OCI-LY1 (cell line): ENCODE data around the gene ADAMTS10.
"Not testable (repeated sequence)": the region's sequence is repeated elsewhere in the genome, so short reads cannot be mapped to it uniquely, and the experiment has no call there.

Experiments used
- H2AFZ ChIP-seq: fragments of 200-600 bp; sonication (generic), shearing (Covaris generic); 2 replicates; pipeline ENCODE4 v1.6.0; 2014; ENCODE audit warnings: antibody characterized with exemption, mild to moderate bottlenecking, low read length
- H3F3A ChIP-seq: fragments of 200-600 bp; sonication (generic), shearing (Covaris generic); 2 replicates; pipeline ENCODE4 v1.6.0; 2014; ENCODE audit warnings: mild to moderate bottlenecking, antibody characterized with exemption, low read length, moderate library complexity; ENCODE audit not compliant: insufficient read depth
- H3K27ac ChIP-seq: fragments of 200-600 bp; sonication (generic); 2 replicates; pipeline ENCODE4 v1.5.1; 2014; ENCODE audit warnings: low read length, mixed run types, mild to moderate bottlenecking, low read depth; ENCODE audit not compliant: poor library complexity, severe bottlenecking
- H3K27me3 ChIP-seq: fragments of 200-600 bp; sonication (generic); 2 replicates; pipeline ENCODE4 v1.6.0; 2014; ENCODE audit warnings: antibody characterized with exemption, mild to moderate bottlenecking, low read length, moderate library complexity; ENCODE audit not compliant: insufficient read depth
- H3K36me3 ChIP-seq: fragments of 200-600 bp; sonication (generic); 2 replicates; pipeline ENCODE4 v1.6.1; 2014; ENCODE audit warnings: mild to moderate bottlenecking, antibody characterized with exemption, low read length, moderate library complexity, mixed read lengths; ENCODE audit not compliant: insufficient read depth
- H3K4me1 ChIP-seq: fragments of 200-600 bp; sonication (generic); 2 replicates; pipeline ENCODE4 v1.5.1; 2014; ENCODE audit warnings: mild to moderate bottlenecking, low read length, moderate library complexity; ENCODE audit not compliant: insufficient read depth, severe bottlenecking
- H3K4me2 ChIP-seq: fragments of 200-600 bp; sonication (generic), shearing (Covaris generic); 2 replicates; pipeline ENCODE4 v1.6.1; 2014; ENCODE audit warnings: low read length
- H3K4me3 ChIP-seq: fragments of 200-600 bp; sonication (generic); 2 replicates; pipeline ENCODE4 v1.5.1; 2014; ENCODE audit warnings: low read length, low read depth, mild to moderate bottlenecking, mixed read lengths; ENCODE audit not compliant: poor library complexity, severe bottlenecking
- H3K79me2 ChIP-seq: fragments of 200-600 bp; shearing (Covaris generic); 2 replicates; pipeline ENCODE4 v1.6.1; 2016; ENCODE audit warnings: mixed run types, low read length, mixed read lengths; ENCODE audit not compliant: insufficient read depth
- H3K9ac ChIP-seq: fragments of 200-600 bp; sonication (generic), shearing (Covaris generic); 2 replicates; pipeline ENCODE4 v1.6.1; 2014; ENCODE audit warnings: mild to moderate bottlenecking, low read length, mixed read lengths
- H3K9me2 ChIP-seq: fragments of 200-600 bp; sonication (generic), shearing (Covaris generic); 2 replicates; pipeline ENCODE4 v1.6.1; 2014; ENCODE audit warnings: low read depth, mild to moderate bottlenecking, low read length, mixed read lengths
- H3K9me3 ChIP-seq: fragments of 200-600 bp; shearing (Covaris generic); 2 replicates; pipeline ENCODE4 v1.6.1; 2014; ENCODE audit warnings: low read length, mixed read lengths
- H4K20me1 ChIP-seq: fragments of 200-600 bp; sonication (generic), shearing (Covaris generic); 2 replicates; pipeline ENCODE4 v1.6.0; 2016; ENCODE audit warnings: mild to moderate bottlenecking, low read length; ENCODE audit not compliant: insufficient read depth
- EZH2 ChIP-seq: fragments of 200-600 bp; sonication (generic), shearing (Covaris generic); IDR thresholded peaks from 2 replicates; pipeline ENCODE4 v1.8.0; 2017; ENCODE audit warnings: borderline replicate concordance, mixed run types, mild to moderate bottlenecking, antibody characterized with exemption, low read length, moderate library complexity, mixed read lengths
- TF ChIP-seq, protein P1 (sequence below): fragments of 200-600 bp; sonication (generic), shearing (Covaris generic); IDR thresholded peaks from 2 replicates; pipeline ENCODE4 v1.5.1; 2017; ENCODE audit warnings: mild to moderate bottlenecking, antibody characterized with exemption, low read length, moderate library complexity, mixed read lengths

Gene ADAMTS10

DNA sequence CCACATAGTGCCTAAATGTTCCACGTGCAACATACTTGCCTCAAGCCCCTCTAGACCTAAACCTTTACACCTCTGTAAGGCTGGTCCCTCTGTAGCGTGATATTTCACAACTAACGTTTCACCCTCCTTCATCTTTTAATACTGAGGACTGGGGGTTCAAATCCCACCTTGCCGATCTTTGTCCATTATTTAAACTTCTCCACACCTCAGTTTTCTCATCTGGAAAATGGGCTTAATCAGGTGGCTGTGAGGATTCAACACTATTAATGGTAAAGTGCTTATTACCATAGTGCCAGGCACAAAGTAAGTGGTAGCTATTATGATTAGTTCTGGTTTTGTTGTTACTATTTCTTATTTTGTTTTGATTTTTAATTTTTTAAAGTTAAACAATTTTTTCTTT lies 7.5 kb upstream of the ADAMTS10 start:
- no peaks in the 10 kb centered on the region for H3K27me3 ChIP-seq
- no peak overlapping the region for H3K4me3 ChIP-seq
- H3K79me2 ChIP-seq = no peaks in the 10 kb centered on the region
- H3K27ac ChIP-seq = no peak overlapping the region
- H3K9me3 ChIP-seq = no peaks in the 10 kb centered on the region
- H2AFZ ChIP-seq = no peak overlapping the region
- H3K36me3 ChIP-seq = no peaks in the 10 kb centered on the region
- no peaks in the 10 kb centered on the region for H3K9me2 ChIP-seq
- H4K20me1 ChIP-seq = no peaks in the 10 kb centered on the region
- no peaks in the 10 kb centered on the region for H3K4me1 ChIP-seq
- no peaks in the 10 kb centered on the region for H3F3A ChIP-seq
- H3K4me2 ChIP-seq = no peak overlapping the region
- H3K9ac ChIP-seq = no peak overlapping the region
- TF ChIP-seq, protein P1, sequence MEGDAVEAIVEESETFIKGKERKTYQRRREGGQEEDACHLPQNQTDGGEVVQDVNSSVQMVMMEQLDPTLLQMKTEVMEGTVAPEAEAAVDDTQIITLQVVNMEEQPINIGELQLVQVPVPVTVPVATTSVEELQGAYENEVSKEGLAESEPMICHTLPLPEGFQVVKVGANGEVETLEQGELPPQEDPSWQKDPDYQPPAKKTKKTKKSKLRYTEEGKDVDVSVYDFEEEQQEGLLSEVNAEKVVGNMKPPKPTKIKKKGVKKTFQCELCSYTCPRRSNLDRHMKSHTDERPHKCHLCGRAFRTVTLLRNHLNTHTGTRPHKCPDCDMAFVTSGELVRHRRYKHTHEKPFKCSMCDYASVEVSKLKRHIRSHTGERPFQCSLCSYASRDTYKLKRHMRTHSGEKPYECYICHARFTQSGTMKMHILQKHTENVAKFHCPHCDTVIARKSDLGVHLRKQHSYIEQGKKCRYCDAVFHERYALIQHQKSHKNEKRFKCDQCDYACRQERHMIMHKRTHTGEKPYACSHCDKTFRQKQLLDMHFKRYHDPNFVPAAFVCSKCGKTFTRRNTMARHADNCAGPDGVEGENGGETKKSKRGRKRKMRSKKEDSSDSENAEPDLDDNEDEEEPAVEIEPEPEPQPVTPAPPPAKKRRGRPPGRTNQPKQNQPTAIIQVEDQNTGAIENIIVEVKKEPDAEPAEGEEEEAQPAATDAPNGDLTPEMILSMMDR = no peak
- no peak for TF ChIP-seq EZH2

DNA sequence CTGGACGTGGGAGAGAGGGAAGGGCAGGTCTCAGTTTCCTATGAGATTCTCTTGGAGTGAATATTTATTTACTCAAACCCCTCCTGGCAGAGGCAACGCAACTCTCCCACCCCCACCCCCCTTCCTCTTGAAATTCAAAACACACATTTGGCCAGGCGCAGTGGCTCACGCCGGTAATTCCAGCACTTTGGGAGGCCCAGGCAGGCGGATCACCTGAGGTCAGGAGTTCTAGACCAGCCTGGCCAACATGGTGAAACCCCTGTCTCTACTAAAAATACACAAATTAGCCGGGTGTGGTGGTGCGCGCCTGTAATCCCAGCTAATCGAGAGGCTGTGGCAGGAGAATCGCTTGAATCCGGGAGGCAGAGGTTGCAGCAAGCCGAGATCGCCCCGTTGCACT lies 6.8 kb upstream of the ADAMTS10 start:
- H3K4me2 ChIP-seq, H3K9me2 ChIP-seq, H3K4me3 ChIP-seq, H3K9me3 ChIP-seq, H3K9ac ChIP-seq, H3K27me3 ChIP-seq, H3F3A ChIP-seq, H2AFZ ChIP-seq, H4K20me1 ChIP-seq, H3K79me2 ChIP-seq, H3K36me3 ChIP-seq, H3K4me1 ChIP-seq, H3K27ac ChIP-seq: not testable (repeated sequence)

DNA sequence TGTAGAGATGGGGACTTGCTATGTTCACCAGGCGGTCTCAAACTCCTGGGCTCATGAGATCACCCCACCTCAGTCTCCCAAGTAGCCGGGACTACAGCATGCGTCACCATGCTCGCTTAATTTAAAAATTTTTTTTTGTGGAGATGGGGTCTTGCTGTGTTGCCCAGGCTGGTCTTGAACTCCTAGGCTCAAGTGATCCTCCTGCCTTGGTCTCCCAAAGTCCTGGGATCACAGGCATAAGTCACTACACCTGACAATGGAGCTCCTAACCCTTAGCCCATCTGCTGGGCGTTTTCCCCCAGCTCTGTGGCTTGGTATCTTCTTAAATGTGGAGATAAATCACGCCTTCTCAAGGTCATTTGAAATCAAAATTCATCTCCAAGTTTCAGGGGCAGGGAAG lies 6.3 kb upstream of the ADAMTS10 start:
- H3K27ac ChIP-seq = no peak overlapping the region
- H3K9me2 ChIP-seq = no peaks in the 10 kb centered on the region
- H2AFZ ChIP-seq = no peak overlapping the region
- no peaks in the 10 kb centered on the region for H3K79me2 ChIP-seq
- TF ChIP-seq, protein P1 = no peak
- TF ChIP-seq EZH2 = no peak
- H3K9ac ChIP-seq = no peak overlapping the region
- no peak overlapping the region for H3K4me3 ChIP-seq
- no peaks in the 10 kb centered on the region for H3K36me3 ChIP-seq
- H3K27me3 ChIP-seq = no peaks in the 10 kb centered on the region
- no peaks in the 10 kb centered on the region for H3K9me3 ChIP-seq
- no peaks in the 10 kb centered on the region for H3F3A ChIP-seq
- H3K4me2 ChIP-seq = no peak overlapping the region
- H3K4me1 ChIP-seq = no peaks in the 10 kb centered on the region
- H4K20me1 ChIP-seq = no peaks in the 10 kb centered on the region

DNA sequence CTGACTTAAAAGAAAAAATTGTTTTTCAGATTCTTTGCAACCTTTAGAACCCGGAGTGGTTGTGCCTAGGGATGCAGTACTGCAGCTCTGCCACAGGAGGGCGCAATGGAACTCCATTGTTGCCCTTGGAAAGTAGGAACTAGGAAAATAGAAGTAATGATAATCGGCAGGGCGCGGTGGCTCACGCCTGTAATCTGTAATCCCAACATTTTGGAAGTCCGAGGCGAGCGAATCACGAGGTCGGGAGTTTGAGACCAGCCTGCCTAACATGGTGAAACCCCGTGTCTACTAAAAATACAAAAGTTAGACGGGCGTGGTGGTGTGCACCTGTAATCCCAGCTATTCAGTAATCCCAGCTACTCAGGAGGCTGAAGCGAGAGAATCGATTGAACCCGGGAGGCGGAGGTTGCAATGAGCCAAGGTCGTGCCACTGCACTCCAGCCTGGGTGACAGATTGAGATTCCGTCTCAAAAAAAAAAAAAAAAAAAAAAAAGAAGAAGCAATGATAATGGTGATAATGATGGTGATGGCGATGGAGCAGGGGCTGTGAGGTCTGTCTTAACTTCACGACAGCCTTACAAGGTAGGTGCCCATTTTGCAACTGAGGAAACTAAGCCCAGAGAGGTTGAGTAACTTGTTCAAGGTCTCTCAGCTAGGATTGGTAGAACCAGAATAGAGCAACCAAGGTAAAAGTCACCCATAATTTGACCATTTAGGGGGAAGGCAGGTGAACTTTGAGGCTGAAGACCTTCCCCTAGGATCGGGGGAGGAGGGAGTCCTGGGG lies 5.5 kb upstream of the ADAMTS10 start:
- H3K4me2 ChIP-seq = no peak overlapping the region
- no peaks in the 10 kb centered on the region for H3K27me3 ChIP-seq
- no peaks in the 10 kb centered on the region for H3F3A ChIP-seq
- no peaks in the 10 kb centered on the region for H3K4me1 ChIP-seq
- no peaks in the 10 kb centered on the region for H3K9me3 ChIP-seq
- no peak overlapping the region for H3K4me3 ChIP-seq
- H3K9me2 ChIP-seq = no peaks in the 10 kb centered on the region
- TF ChIP-seq, protein P1 = peak; percentile 83
- TF ChIP-seq EZH2 = no peak
- H3K79me2 ChIP-seq = no peaks in the 10 kb centered on the region
- H4K20me1 ChIP-seq = no peaks in the 10 kb centered on the region
- H2AFZ ChIP-seq = no peak overlapping the region
- no peak overlapping the region for H3K27ac ChIP-seq
- H3K9ac ChIP-seq = no peak overlapping the region
- no peaks in the 10 kb centered on the region for H3K36me3 ChIP-seq
